ENCODE measurements around the gene PGM2L1. TPM values are rescaled to one million over a fixed set of nuclear protein-coding genes. Genes with fewer than 3 reads are reported as not detected.

Gene PGM2L1
- total and polyA plus RNA-seq, 12 donors, result 0.54 to 27.8 (median 2.2) TPM

GRCh38 chr11:74400606-74401005 is 2.4 kb upstream of the PGM2L1 start:
- intact Hi-C loops (cut with DNase I), result no loop called here
- TF ChIP-seq POLR2A (IDR thresholded peaks at IDR 0.05) (no peak), CTCF (IDR thresholded peaks at IDR 0.05) (no peak)
- peak in 2 of 7 donors; percentile 25 to 37 for DNase-seq

GRCh38 chr11:74397501-74398243 is 561 bp downstream of the PGM2L1 start:
- Histone ChIP-seq H3K27me3 (no peaks in the 10 kb centered on the region), H3K4me1 (replicated peaks in 1 of 2) (peaks cover 0 to 3% of the 10 kb centered on the region in 2 donors), H3K27ac (peak overlapping the region in 4 of 5 donors; percentile 71 to 89 (median 84)), H3K36me3 (replicated peaks in 1 of 2) (no peaks in the 10 kb centered on the region), H3K4me3 (peak overlapping the region; percentile 64 to 80 (median 78)), H3K9me3 (replicated peaks in 1 of 3) (no peaks in the 10 kb centered on the region)
- DNase-seq, result peak in 3 of 7 donors; percentile 22 to 55 (median 27)
- TF ChIP-seq CTCF (IDR thresholded peaks at IDR 0.05) (no peak), POLR2A (IDR thresholded peaks at IDR 0.05) (no peak)
- 2 to 10% (median 5%) methylated on average over 9 to 35 of the region's 35 CpGs for WGBS, 4 donors
- intact Hi-C loops (cut with DNase I), result no loop called here

More at GRCh38 chr11:74400606-74401005, 2.4 kb upstream of the PGM2L1 start:
- Histone ChIP-seq H3K9me3 (replicated peaks in 1 of 3) (no peaks in the 10 kb centered on the region), H3K27ac (peak overlapping the region in 1 of 5 donors; percentile 50), H3K4me3 (no peak overlapping the region), H3K27me3 (no peaks in the 10 kb centered on the region), H3K4me1 (replicated peaks in 1 of 2) (peaks cover 0 to 3% of the 10 kb centered on the region in 2 donors), H3K36me3 (replicated peaks in 1 of 2) (no peaks in the 10 kb centered on the region)
- WGBS, 4 donors, result 62 to 80% (median 66%) methylated on average over 2 of the region's 2 CpGs

GRCh38 chr11:74392256-74392655 is 6.0 kb downstream of the PGM2L1 start:
- no peaks in the 10 kb centered on the region for H3K27me3 ChIP-seq
- H3K36me3 ChIP-seq (replicated peaks in 1 of 2), result no peaks in the 10 kb centered on the region
- no peaks in the 10 kb centered on the region for H3K4me1 ChIP-seq (replicated peaks in 1 of 2)
- no peak for TF ChIP-seq POLR2A (IDR thresholded peaks at IDR 0.05)
- TF ChIP-seq CTCF (IDR thresholded peaks at IDR 0.05), result no peak
- H3K27ac ChIP-seq, result no peak overlapping the region
- intact Hi-C loops (cut with DNase I), result no loop called here
- no peaks in the 10 kb centered on the region for H3K9me3 ChIP-seq (replicated peaks in 1 of 3)
- no peak for DNase-seq
- 94 to 98% (median 95%) methylated on average over 8 of the region's 8 CpGs for WGBS, 4 donors
- no peak overlapping the region for H3K4me3 ChIP-seq

GRCh38 chr11:74391193-74391592 is 7.0 kb downstream of the PGM2L1 start:
- Histone ChIP-seq H3K27me3 (no peaks in the 10 kb centered on the region), H3K4me3 (no peak overlapping the region), H3K9me3 (replicated peaks in 1 of 3) (no peaks in the 10 kb centered on the region), H3K27ac (no peak overlapping the region), H3K4me1 (replicated peaks in 1 of 2) (no peaks in the 10 kb centered on the region), H3K36me3 (replicated peaks in 1 of 2) (no peaks in the 10 kb centered on the region)
- no peak for DNase-seq
- intact Hi-C loops (cut with DNase I), result no loop called here
- WGBS, 4 donors, result 56 to 63% (median 57%) methylated on average over 3 of the region's 3 CpGs
- TF ChIP-seq CTCF (IDR thresholded peaks at IDR 0.05) (no peak), POLR2A (IDR thresholded peaks at IDR 0.05) (no peak)

All from adrenal gland (tissue), 12 donors.